GM12878 (cell line): Measurements from ENCODE around the gene RAD1.

Source experiments
- EP300 ChIP-seq, 2 experiments: fragments of 150-350 bp in 1 of 2; IDR thresholded peaks; 2 replicates each; pipeline ENCODE4 v1.6.1; 2011 to 2012; ENCODE audit warnings: low read depth in 2 of 2, low read length in 2 of 2, borderline replicate concordance in 1 of 2, improper control_type of control experiment in 1 of 2, inconsistent platforms in 1 of 2; ENCODE audit not compliant: control insufficient read depth in 1 of 2
- JUNB ChIP-seq: IDR thresholded peaks from 2 replicates; pipeline ENCODE4 v1.6.1; 2016; ENCODE audit warnings: antibody characterized with exemption, mild to moderate bottlenecking

DNA sequence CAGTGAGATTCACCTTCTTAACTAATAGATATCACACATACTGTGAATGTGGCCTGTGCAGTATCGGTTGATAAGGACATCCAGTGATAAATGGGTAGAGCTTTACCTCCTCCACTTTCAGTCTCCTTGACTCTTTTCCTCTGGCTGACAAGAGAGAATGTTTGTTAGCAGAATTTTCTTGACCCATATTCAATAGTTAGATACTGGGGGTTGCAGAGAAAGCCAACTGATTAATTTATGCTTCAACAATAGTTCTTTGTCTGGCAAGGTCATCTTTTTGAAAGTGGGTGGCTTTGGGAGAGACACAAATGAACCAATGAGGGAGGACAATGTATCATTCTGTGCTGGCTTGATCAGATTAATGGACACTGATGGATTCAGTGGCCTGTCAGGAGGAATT lies 46.0 kb downstream of the RAD1 start:
- TF ChIP-seq EP300 (IDR thresholded peaks at IDR 0.05; ENCODE audit: borderline replicate concordance in 1 of 2, control insufficient read depth in 1 of 2, low read depth in 2 of 2, low read length in 2 of 2) (no peak), JUNB (no peak)
